ENCODE results near the gene CFAP410. TPM values are rescaled to one million over a fixed set of nuclear protein-coding genes. Genes with fewer than 3 reads are reported as not detected.

CFAP410 gene
- total and polyA plus RNA-seq, 2 of the 4 experiments (the other 2 are of a cell fraction) = 3.8 to 10.3 TPM

DNA sequence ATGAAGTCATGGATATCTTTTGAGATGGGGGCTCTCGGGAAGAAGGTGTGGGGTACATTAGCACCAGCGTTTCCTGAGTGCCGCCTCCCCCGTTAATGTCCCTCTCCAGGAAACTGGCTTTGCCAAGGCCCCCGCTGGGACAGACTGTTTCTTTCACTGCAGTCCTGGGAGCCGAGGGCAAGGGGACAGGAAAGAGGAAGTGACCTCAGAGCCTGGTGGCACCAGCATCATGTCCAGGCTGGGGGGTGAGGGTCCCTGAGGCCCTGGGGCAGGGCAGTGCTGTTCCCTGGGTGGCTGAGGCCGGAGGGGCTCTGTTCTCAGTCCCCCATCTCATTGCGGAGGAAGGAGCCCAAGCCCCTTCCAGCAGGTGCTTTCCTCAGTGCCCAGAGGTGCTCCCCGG, 33.5 kb downstream of the CFAP410 start:
- Histone ChIP-seq H3K36me3 (ENCODE audit: control insufficient read depth, insufficient read depth, low read length) (peaks cover 25% of the 10 kb centered on the region), H3K18ac (ENCODE audit: low read depth, low read length) (no peak overlapping the region), H3K4ac (ENCODE audit: low read depth, low read length) (no peak overlapping the region), H2AFZ (replicated peaks; ENCODE audit: low read length, poor library complexity) (no peak overlapping the region), H3K9me1 (ENCODE audit: insufficient read depth, low read length) (no peaks in the 10 kb centered on the region), H2AK5ac (ENCODE audit: low read depth, low read length) (no peak overlapping the region), H3K79me1 (ENCODE audit: low read depth in 1 of 2, low read length in 2 of 2) (peaks cover 13 to 56% of the 10 kb centered on the region in 2 experiments), H2BK5ac (ENCODE audit: low read depth, low read length, poor library complexity, severe bottlenecking) (no peak overlapping the region), H4K8ac (ENCODE audit: low read depth in 2 of 2, low read length in 2 of 2) (no peak overlapping the region), H4K91ac (ENCODE audit: insufficient read depth, low read depth, low read length) (no peak overlapping the region), H2BK120ac (ENCODE audit: low read depth, low read length) (no peak overlapping the region), H2BK20ac (ENCODE audit: low read depth, low read length) (no peak overlapping the region), H3K9ac (ENCODE audit: low read depth, low read length) (no peak overlapping the region), H3K4me2 (ENCODE audit: low read depth, low read length) (no peak overlapping the region), H3K56ac (ENCODE audit: extremely low read depth, insufficient read depth, low read length) (no peak overlapping the region), H3K9me3 (ENCODE audit: control insufficient read depth, insufficient read depth, low read length) (no peaks in the 10 kb centered on the region), H3K4me1 (ENCODE audit: control insufficient read depth, insufficient read depth, low read length) (peaks cover 19% of the 10 kb centered on the region), H2AK9ac (replicated peaks; ENCODE audit: low read depth, low read length, poor library complexity) (no peak overlapping the region), H3K23ac (ENCODE audit: low read depth, low read length) (no peak overlapping the region), H4K20me1 (ENCODE audit: insufficient read depth, low read length) (peaks cover 68% of the 10 kb centered on the region), H3K4me3 (ENCODE audit: insufficient read depth, low read depth, low read length) (no peak overlapping the region), H3K27ac (ENCODE audit: insufficient read depth, low read length) (no peak overlapping the region), H3K14ac (replicated peaks; ENCODE audit: low read depth, low read length) (no peak overlapping the region), H4K5ac (ENCODE audit: low read depth, low read length) (no peak overlapping the region), H3K27me3 (ENCODE audit: control insufficient read depth, insufficient read depth, low read length) (no peaks in the 10 kb centered on the region), H2BK15ac (ENCODE audit: low read depth, low read length) (no peak overlapping the region)
- in situ Hi-C loops (cut with MboI; ENCODE audit: low sequenced_read_pairs) (no loop called here), dilution Hi-C loops (cut with HindIII; ENCODE audit: low sequenced_read_pairs, unreplicated experiment) (no loop called here), intact Hi-C loops (cut with micrococcal nuclease) (no loop called here)
- DNase-seq (no peak), ATAC-seq (ENCODE audit: low read depth) (no peak)
- 100% methylated on average over 4 of the region's 9 CpGs; no CpG with 5 or more reads in 1 of the 2 experiments for WGBS, 2 experiments (ENCODE audit: extremely low coverage in 2 of 2, insufficient read length in 1 of 2)
- POLR2A ChIA-PET (ENCODE audit: unreplicated experiment) = no interaction called here
- no peak for TF ChIP-seq FOS (IDR thresholded peaks at IDR 0.05; ENCODE audit: low read depth, low read length)
- no peak for TF ChIP-seq NFE2L2 (IDR thresholded peaks at IDR 0.05; ENCODE audit: low read depth, low read length)
- TF ChIP-seq MAZ (IDR thresholded peaks at IDR 0.05; ENCODE audit: borderline replicate concordance, low read depth, low read length) = no peak
- TF ChIP-seq, protein P1, sequence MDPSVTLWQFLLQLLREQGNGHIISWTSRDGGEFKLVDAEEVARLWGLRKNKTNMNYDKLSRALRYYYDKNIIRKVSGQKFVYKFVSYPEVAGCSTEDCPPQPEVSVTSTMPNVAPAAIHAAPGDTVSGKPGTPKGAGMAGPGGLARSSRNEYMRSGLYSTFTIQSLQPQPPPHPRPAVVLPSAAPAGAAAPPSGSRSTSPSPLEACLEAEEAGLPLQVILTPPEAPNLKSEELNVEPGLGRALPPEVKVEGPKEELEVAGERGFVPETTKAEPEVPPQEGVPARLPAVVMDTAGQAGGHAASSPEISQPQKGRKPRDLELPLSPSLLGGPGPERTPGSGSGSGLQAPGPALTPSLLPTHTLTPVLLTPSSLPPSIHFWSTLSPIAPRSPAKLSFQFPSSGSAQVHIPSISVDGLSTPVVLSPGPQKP (IDR thresholded peaks at IDR 0.05; ENCODE audit: borderline replicate concordance, low read depth, low read length) = no peak
- TF ChIP-seq RCOR1 (IDR thresholded peaks at IDR 0.05; ENCODE audit: insufficient replicate concordance, low read length) = no peak
- TF ChIP-seq, protein P2, sequence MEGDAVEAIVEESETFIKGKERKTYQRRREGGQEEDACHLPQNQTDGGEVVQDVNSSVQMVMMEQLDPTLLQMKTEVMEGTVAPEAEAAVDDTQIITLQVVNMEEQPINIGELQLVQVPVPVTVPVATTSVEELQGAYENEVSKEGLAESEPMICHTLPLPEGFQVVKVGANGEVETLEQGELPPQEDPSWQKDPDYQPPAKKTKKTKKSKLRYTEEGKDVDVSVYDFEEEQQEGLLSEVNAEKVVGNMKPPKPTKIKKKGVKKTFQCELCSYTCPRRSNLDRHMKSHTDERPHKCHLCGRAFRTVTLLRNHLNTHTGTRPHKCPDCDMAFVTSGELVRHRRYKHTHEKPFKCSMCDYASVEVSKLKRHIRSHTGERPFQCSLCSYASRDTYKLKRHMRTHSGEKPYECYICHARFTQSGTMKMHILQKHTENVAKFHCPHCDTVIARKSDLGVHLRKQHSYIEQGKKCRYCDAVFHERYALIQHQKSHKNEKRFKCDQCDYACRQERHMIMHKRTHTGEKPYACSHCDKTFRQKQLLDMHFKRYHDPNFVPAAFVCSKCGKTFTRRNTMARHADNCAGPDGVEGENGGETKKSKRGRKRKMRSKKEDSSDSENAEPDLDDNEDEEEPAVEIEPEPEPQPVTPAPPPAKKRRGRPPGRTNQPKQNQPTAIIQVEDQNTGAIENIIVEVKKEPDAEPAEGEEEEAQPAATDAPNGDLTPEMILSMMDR (conservative IDR thresholded peaks at IDR 0.05; ENCODE audit: low read depth, low read length) = no peak
- TF ChIP-seq RFX5 (IDR thresholded peaks at IDR 0.05; ENCODE audit: low read depth, low read length) = no peak
- TF ChIP-seq MAFK (IDR thresholded peaks at IDR 0.05; ENCODE audit: low read depth, low read length) = no peak
- TF ChIP-seq CHD1 (IDR thresholded peaks at IDR 0.05; ENCODE audit: low read depth, low read length) = no peak
- CTCF ChIA-PET = no interaction called here
- no TSS peak for BruUV-seq (replicated peaks)
